Measurements from ENCODE around the gene DDX19B. TPM values are rescaled to one million over a fixed set of nuclear protein-coding genes. Genes with fewer than 3 reads are reported as not detected.
"Not testable (repeated sequence)": the region's sequence is repeated elsewhere in the genome, so short reads cannot be mapped to it uniquely, and the experiment has no call there.

Gene DDX19B
- polyA plus RNA-seq, 3 donors: 13.2 to 24.2 (median 21.1) TPM

DNA sequence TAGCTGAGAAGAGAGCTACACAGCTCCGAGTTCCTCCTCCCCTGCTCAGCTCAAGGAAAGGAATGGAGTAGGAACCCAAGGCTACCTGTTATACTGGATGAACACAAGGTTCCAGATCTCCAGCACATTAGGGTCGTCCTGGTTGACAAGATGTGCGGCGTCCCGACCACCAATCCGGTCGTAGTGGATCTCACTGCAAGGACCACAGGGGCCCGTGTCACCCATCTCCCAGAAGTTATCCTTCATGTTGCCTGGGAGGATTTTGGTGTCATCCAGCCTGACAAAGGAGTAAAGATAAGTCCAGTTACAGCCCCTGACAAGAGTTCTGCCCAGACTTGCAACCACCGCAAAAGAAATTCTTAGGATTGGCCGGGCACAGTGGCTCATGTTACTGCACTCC, 27.3 kb upstream of the DDX19B start:
- no peak overlapping the region for H3K27ac ChIP-seq (ENCODE audit: low read depth, low read length)
- 91 to 97% (median 94%) methylated on average over 10 of the region's 10 CpGs for WGBS, 3 donors

GRCh38 chr16:70276392-70276791, 22.6 kb upstream of the DDX19B start:
- WGBS, 3 donors: 92 to 96% (median 94%) methylated on average over 1 of the region's 1 CpG
- no peak overlapping the region for H3K27ac ChIP-seq (ENCODE audit: low read depth, low read length)

GRCh38 chr16:70287304-70287971, 11.5 kb upstream of the DDX19B start:
- H3K27ac ChIP-seq (ENCODE audit: low read depth, low read length): not testable (repeated sequence)
- 91 to 97% (median 94%) methylated on average over 17 of the region's 17 CpGs for WGBS, 3 donors

- no peak within 1 kb of the TSS for H3K27ac ChIP-seq (ENCODE audit: low read depth, low read length)
- WGBS, 3 donors: 1 to 2% (median 2%) methylated on average over 53 of the region's 53 CpGs
These were observed 9.5 kb upstream of the DDX19B start, which contains the start of gene AARS1 for GRCh38 chr16:70289229-70290094. TSS of gene AARS1 (minus strand) at chr16:70289506. CDS start at chr16:70282763, 6,743 bp downstream.

DNA sequence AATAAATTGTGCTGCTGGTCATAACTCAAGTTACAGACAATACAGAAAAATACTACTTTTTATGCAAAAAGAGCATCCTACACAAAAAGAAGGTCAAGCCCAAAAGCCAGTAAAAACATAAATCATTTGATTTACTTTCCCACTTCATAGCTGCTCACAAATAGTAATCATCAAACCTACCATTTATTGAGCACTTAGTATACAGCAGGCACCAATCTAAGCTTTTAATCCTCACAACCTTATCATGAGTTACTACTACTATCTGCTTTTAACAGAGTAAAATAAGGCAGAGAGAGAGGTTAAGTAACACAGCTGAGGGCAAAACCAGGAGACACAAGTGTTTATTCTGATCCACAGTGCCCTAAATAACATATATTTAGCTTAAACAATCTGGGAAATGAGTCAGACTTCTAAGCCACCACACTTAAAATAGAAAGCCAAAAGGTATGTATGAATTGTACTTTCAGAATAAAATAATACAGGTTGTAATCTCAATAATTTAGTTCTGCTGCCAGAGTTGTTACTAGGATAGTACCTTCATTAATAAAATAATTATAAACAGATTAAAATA, 8.0 kb upstream of the DDX19B start:
- no peak overlapping the region for H3K27ac ChIP-seq (ENCODE audit: low read depth, low read length)

GRCh38 chr16:70292148-70292547, 6.8 kb upstream of the DDX19B start:
- not testable (repeated sequence) for H3K27ac ChIP-seq (ENCODE audit: low read depth, low read length)
- whole genome bisulfite sequencing, 3 donors: 79 to 94% (median 89%) methylated on average over 11 of the region's 11 CpGs

DNA sequence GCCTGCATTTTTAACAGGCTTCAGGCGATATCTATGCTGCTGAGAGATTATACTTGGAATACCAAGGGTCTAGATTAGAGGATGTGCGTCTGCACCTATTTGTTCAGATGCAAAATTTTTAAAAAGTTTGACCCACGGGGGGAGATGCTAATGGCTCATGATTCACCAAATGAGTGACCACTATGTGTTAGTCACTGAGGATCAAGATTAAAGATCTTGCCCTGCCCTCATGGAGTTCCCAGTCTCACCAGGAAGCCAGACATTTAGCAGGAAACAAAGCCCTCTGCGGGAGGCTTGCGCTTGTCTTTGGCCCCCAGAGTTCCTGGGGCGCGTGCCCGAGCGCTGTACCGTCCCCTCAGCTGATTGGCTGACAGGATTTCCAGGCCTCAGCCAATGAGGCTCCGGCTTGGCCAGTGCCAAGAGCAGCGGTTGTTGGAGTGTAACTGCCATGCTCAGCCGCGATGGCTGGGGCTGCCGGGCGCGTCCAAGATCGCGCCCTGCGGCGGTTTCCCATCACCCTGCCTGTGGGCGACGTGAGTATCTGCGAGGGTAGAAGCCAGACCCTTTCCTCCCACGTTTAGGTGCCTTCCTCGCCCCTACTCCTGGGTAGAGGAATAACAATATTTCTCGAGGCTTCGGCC, 4.5 kb upstream of the DDX19B start:
- WGBS, 3 donors: 92 to 95% (median 95%) methylated on average over 28 of the region's 28 CpGs
- no peak overlapping the region for H3K27ac ChIP-seq (ENCODE audit: low read depth, low read length)

- no peak overlapping the region for H3K27ac ChIP-seq (ENCODE audit: low read depth, low read length)
These were observed 3.4 kb upstream of the DDX19B start for GRCh38 chr16:70295634-70296033.

DNA sequence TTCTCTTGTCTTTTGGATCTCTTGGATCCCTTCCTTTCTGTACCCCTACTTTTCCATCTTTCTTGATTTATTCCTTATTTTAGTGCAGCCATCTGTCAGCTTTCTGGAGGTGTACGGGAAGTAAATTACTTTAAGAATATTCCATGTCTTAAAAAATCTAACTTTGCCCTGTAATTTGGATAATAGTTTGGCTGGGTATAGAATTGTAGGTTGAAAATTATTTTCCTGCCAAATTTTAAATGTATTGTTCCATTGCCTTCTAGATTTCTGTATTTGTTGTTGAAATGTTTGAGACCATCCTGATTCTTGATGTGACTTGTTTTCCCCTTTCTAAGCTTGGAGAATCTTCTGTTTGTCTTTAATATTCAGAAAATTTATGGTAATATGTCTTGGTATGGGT, 2.1 kb downstream of the DDX19B start:
- H3K27ac ChIP-seq (ENCODE audit: low read depth, low read length): no peak overlapping the region
- WGBS, 3 donors: 97 to 100% (median 100%) methylated on average over 1 of the region's 1 CpG

DNA sequence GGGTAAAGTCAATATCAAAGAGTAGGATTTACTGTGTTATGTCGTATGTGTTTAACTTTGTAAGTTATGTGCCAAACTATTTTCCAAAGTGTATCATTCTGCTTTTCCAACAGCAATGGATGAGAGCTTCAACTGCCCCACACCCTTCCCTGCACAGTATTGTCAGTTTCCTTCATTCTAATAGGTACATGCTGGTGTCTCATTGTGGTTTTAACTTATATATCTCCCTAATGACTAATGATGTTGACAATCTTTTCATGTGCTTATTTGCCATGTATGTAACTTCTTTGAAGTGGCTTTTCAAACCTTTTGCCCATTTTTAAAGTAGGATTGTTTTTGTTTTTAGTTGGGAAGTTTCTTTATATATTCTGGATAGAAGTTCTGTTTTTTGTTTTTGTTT, 3.8 kb downstream of the DDX19B start:
- H3K27ac ChIP-seq (ENCODE audit: low read depth, low read length): no peak overlapping the region
- WGBS, 3 donors: 39 to 82% (median 82%) methylated on average over 1 of the region's 1 CpG

GRCh38 chr16:70304892-70305448, 6.0 kb downstream of the DDX19B start:
- H3K27ac ChIP-seq (ENCODE audit: low read depth, low read length): no peak overlapping the region
- WGBS, 3 donors: 68 to 78% (median 69%) methylated on average over 3 of the region's 3 CpGs

- no peak overlapping the region for H3K27ac ChIP-seq (ENCODE audit: low read depth, low read length)
- 93 to 97% (median 95%) methylated on average over 2 of the region's 2 CpGs for WGBS, 3 donors
These were observed 7.9 kb downstream of the DDX19B start for GRCh38 chr16:70306880-70307279.

GRCh38 chr16:70307726-70308125, 8.7 kb downstream of the DDX19B start:
- 91 to 100% (median 98%) methylated on average over 2 of the region's 2 CpGs for WGBS, 3 donors
- not testable (repeated sequence) for H3K27ac ChIP-seq (ENCODE audit: low read depth, low read length)

- WGBS, 3 donors: 97 to 100% (median 97%) methylated on average over 5 of the region's 5 CpGs
- H3K27ac ChIP-seq (ENCODE audit: low read depth, low read length): no peak overlapping the region
These were observed 21.1 kb downstream of the DDX19B start for GRCh38 chr16:70320121-70320520.

GRCh38 chr16:70324998-70325747, 26.2 kb downstream of the DDX19B start:
- no peak overlapping the region for H3K27ac ChIP-seq (ENCODE audit: low read depth, low read length)
- WGBS, 3 donors: 87 to 92% (median 91%) methylated on average over 7 of the region's 7 CpGs

DNA sequence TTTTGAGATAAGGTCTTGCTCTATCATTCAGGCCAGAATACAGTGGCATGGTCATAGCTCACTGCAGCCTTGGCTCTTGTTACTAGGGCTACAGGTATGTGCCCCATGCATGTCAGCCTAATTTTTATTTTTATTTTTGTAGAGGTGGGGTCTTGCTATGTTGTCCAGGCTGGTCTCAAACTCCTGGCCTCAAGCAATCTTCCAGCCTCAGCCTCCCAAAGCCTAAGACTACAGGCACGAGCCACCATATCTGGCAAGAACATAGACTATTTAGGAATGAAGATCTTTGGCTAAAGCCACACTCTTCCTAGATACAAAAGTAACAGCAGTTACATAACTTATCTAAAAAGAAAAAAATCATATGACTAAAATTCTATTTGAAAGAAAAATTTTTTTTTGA, 32.1 kb downstream of the DDX19B start:
- WGBS, 3 donors: 82 to 93% (median 90%) methylated on average over 1 of the region's 1 CpG
- no peak overlapping the region for H3K27ac ChIP-seq (ENCODE audit: low read depth, low read length)

DNA sequence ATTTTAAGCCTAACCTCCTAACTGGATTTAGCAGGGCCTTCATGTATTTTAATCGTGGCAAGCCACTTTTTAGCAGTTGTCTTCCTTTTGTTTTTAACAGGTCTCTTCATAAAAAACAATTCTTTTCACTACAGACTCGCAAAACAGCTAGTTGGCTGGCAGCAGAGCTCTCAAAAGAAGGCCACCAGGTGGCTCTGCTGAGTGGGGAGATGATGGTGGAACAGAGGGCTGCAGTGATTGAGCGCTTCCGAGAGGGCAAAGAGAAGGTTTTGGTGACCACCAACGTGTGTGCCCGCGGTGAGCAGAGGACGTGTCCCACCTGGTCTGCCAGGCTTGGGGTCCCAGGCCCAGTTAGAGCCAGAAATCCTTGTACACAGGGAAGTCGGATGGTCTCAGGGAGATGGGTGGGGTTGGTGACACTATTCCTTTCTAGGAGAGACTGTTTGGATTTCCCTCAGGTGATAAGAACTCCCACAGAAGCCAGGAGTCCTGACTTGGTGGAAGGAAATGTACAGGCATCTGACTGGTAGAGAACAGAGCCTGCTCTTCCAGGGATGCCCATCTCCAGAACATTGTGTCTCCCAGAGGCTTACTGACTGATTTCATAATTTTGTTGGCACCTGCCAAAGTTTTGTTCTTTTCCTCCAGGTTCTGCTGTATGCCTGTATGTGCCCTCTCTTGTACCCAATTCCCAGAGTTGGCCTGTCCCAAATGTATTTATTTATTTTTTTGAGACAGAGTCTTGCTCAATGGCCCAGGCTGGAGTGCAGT, 32.8 kb downstream of the DDX19B start:
- 58 to 71% (median 70%) methylated on average over 6 to 9 of the region's 9 CpGs for WGBS, 3 donors
- no peak overlapping the region for H3K27ac ChIP-seq (ENCODE audit: low read depth, low read length)
